GM12801 (cell line): ENCODE measurements around the gene SLC5A3.

Experiments used
- CTCF ChIP-seq: IDR thresholded peaks from one replicate; pipeline ENCODE4 v1.5.1; 2011; ENCODE audit warnings: control low read depth; ENCODE audit not compliant: insufficient read length; ENCODE audit errors: extremely low read depth

SLC5A3 gene

GRCh38 chr21:34091032-34091431, 17.7 kb downstream of the SLC5A3 start:
- no peak for TF ChIP-seq CTCF

GRCh38 chr21:34091607-34092006, 18.2 kb downstream of the SLC5A3 start:
- no peak for TF ChIP-seq CTCF

DNA sequence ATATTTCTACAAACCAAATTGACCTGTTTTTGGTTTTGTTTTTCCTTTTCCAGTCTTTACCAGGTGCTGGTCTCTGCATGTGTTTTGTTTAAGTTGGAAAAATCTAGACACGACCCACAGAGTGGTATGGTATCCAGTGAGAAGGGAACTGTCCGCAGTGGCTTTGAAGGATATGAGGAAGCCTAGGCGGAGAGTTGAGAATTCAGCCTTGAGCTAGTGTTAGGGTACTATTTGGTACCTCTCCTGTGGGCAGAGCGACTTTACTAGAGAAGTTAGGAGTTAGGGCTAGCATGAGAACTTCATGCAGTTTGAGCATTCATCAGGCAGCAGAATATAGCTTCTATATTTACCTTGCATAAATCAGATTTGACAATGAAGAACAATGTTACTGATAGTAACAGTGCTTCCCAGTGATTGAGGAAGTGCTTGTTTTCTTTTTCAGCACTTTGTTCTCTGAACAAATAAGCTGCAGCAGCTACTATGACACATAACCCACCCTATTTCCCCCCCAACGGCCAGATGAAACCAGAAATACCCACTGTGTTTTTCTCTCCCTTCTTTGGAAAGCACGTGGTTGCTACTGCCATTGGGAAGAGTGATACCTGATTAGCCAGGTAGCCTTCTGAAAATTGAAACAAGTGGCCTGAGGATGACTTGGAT, 19.0 kb downstream of the SLC5A3 start:
- no peak for TF ChIP-seq CTCF

- no peak for TF ChIP-seq CTCF
Measured at GRCh38 chr21:34093083-34093482, 19.7 kb downstream of the SLC5A3 start.

GRCh38 chr21:34094949-34095348, 21.6 kb downstream of the SLC5A3 start:
- TF ChIP-seq CTCF, result no peak

DNA sequence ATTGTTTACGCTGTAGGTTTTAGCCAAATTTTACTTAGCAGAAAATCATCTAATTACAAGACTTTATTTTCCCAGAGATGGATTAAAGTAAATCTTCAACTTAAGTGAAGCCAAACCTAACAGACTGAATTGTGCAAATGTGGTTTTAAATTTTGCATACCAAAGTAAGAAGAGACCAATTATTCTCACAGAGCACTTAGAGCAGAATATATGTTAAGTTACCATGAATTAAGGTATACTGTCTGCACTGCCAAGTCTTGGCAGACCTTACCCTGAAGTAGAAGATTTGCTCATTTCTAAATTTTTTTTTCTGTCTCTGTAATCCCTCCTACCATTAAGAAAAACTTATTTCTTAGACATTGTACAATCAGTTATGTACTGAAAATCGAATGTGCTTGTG, 24.1 kb downstream of the SLC5A3 start:
- no peak for TF ChIP-seq CTCF

- TF ChIP-seq CTCF, result no peak
Measured at GRCh38 chr21:34100337-34100736, 27.0 kb downstream of the SLC5A3 start.
